Measurements from ENCODE around the gene CDC42EP3.

The CDC42EP3 gene

GRCh38 chr2:37671009-37671815, at the start of gene CDC42EP3:
TSS of gene CDC42EP3 (minus strand) at chr2:37671642. CDS start at chr2:37646587, 25,055 bp downstream.
- DNase-seq, result peak; percentile 37 to 48
- TF ChIP-seq GATA1 (IDR thresholded peaks at IDR 0.05; ENCODE audit: low read depth, low read length) (no peak), POLR2A (IDR thresholded peaks at IDR 0.05; ENCODE audit: low read length) (no peak)

GRCh38 chr2:37721201-37721560, 49.7 kb upstream of the CDC42EP3 start:
- no peak for DNase-seq
- no peak for TF ChIP-seq POLR2A (IDR thresholded peaks at IDR 0.05; ENCODE audit: low read length)
- TF ChIP-seq GATA1 (IDR thresholded peaks at IDR 0.05; ENCODE audit: low read depth, low read length), result no peak

GRCh38 chr2:37720533-37721200, 49.2 kb upstream of the CDC42EP3 start:
- no peak for TF ChIP-seq GATA1 (IDR thresholded peaks at IDR 0.05; ENCODE audit: low read depth, low read length)
- TF ChIP-seq POLR2A (IDR thresholded peaks at IDR 0.05; ENCODE audit: low read length), result no peak
- DNase-seq, result no peak

- DNase-seq, result peak; percentile 18 to 49
- no peak for TF ChIP-seq GATA1 (IDR thresholded peaks at IDR 0.05; ENCODE audit: low read depth, low read length)
- no peak for TF ChIP-seq POLR2A (IDR thresholded peaks at IDR 0.05; ENCODE audit: low read length)
These were observed 47.2 kb upstream of the CDC42EP3 start for GRCh38 chr2:37718515-37719161.

- TF ChIP-seq GATA1 (IDR thresholded peaks at IDR 0.05; ENCODE audit: low read depth, low read length) (no peak), POLR2A (IDR thresholded peaks at IDR 0.05; ENCODE audit: low read length) (no peak)
- DNase-seq, result no peak
These were observed 41.8 kb upstream of the CDC42EP3 start for GRCh38 chr2:37713258-37713700.

GRCh38 chr2:37711831-37712230, 40.4 kb upstream of the CDC42EP3 start:
- TF ChIP-seq POLR2A (IDR thresholded peaks at IDR 0.05; ENCODE audit: low read length), result no peak
- TF ChIP-seq GATA1 (IDR thresholded peaks at IDR 0.05; ENCODE audit: low read depth, low read length), result no peak
- no peak for DNase-seq

GRCh38 chr2:37711308-37711731, 39.9 kb upstream of the CDC42EP3 start:
- TF ChIP-seq GATA1 (IDR thresholded peaks at IDR 0.05; ENCODE audit: low read depth, low read length) (no peak), POLR2A (IDR thresholded peaks at IDR 0.05; ENCODE audit: low read length) (no peak)
- no peak for DNase-seq

- no peak for DNase-seq
- TF ChIP-seq POLR2A (IDR thresholded peaks at IDR 0.05; ENCODE audit: low read length) (no peak), GATA1 (IDR thresholded peaks at IDR 0.05; ENCODE audit: low read depth, low read length) (no peak)
These were observed 37.7 kb upstream of the CDC42EP3 start for GRCh38 chr2:37709111-37709510.

GRCh38 chr2:37708146-37708545, 36.7 kb upstream of the CDC42EP3 start:
- TF ChIP-seq POLR2A (IDR thresholded peaks at IDR 0.05; ENCODE audit: low read length) (no peak), GATA1 (IDR thresholded peaks at IDR 0.05; ENCODE audit: low read depth, low read length) (no peak)
- DNase-seq, result no peak

GRCh38 chr2:37707393-37707792, 36.0 kb upstream of the CDC42EP3 start:
- no peak for DNase-seq
- TF ChIP-seq POLR2A (IDR thresholded peaks at IDR 0.05; ENCODE audit: low read length) (no peak), GATA1 (IDR thresholded peaks at IDR 0.05; ENCODE audit: low read depth, low read length) (no peak)

- TF ChIP-seq GATA1 (IDR thresholded peaks at IDR 0.05; ENCODE audit: low read depth, low read length), result no peak
- TF ChIP-seq POLR2A (IDR thresholded peaks at IDR 0.05; ENCODE audit: low read length), result no peak
- no peak for DNase-seq
These were observed 35.1 kb upstream of the CDC42EP3 start for GRCh38 chr2:37706334-37707183.

GRCh38 chr2:37705191-37705590, 33.7 kb upstream of the CDC42EP3 start:
- no peak for TF ChIP-seq POLR2A (IDR thresholded peaks at IDR 0.05; ENCODE audit: low read length)

GRCh38 chr2:37698931-37699481, 27.6 kb upstream of the CDC42EP3 start:
- DNase-seq, result no peak
- TF ChIP-seq POLR2A (IDR thresholded peaks at IDR 0.05; ENCODE audit: low read length), result no peak
- TF ChIP-seq GATA1 (IDR thresholded peaks at IDR 0.05; ENCODE audit: low read depth, low read length), result no peak

More at GRCh38 chr2:37705191-37705590, 33.7 kb upstream of the CDC42EP3 start:
- DNase-seq, result no peak

Measured in erythroblast (primary cell).